Fibroblast of peridontal ligament (primary cell): ENCODE data around the gene MED16.

Experiments
- DNase-seq: peaks from one replicate; pipeline ENCODE4 v3.0.0-alpha.2; 2010; ENCODE audit errors: extremely low read depth

MED16 gene

GRCh38 chr19:892894-893689 lies at the start of gene MED16, which contains the start of gene RNU6-9:
TSS of gene MED16 (minus strand) at chr19:893187. CDS start at chr19:891131, 2,056 bp downstream.
TSS of gene RNU6-9 (plus strand) at chr19:893484.
- peak; percentile 93 for DNase-seq

GRCh38 chr19:942133-942645 lies 49.2 kb upstream of the MED16 start:
- no peak for DNase-seq

- no peak for DNase-seq
Measured at GRCh38 chr19:941292-942132, 48.5 kb upstream of the MED16 start.

GRCh38 chr19:940591-941291 lies 47.8 kb upstream of the MED16 start:
- no peak for DNase-seq

GRCh38 chr19:939922-940321 lies 46.9 kb upstream of the MED16 start:
- DNase-seq: no peak

GRCh38 chr19:939439-939838 lies 46.5 kb upstream of the MED16 start:
- no peak for DNase-seq

- no peak for DNase-seq
Measured at GRCh38 chr19:938233-938923, 45.4 kb upstream of the MED16 start.

GRCh38 chr19:937259-937694 lies 44.3 kb upstream of the MED16 start:
- no peak for DNase-seq

GRCh38 chr19:936175-936546 lies 43.2 kb upstream of the MED16 start:
- DNase-seq: no peak

GRCh38 chr19:934865-935479 lies 42.0 kb upstream of the MED16 start:
- no peak for DNase-seq

- no peak for DNase-seq
Measured at GRCh38 chr19:934197-934840, 41.3 kb upstream of the MED16 start.

GRCh38 chr19:933553-933882 lies 40.5 kb upstream of the MED16 start:
- no peak for DNase-seq

GRCh38 chr19:932648-933552 lies 39.9 kb upstream of the MED16 start:
- DNase-seq: peak; percentile 89

GRCh38 chr19:931860-932647 lies 39.1 kb upstream of the MED16 start:
- no peak for DNase-seq

- no peak for DNase-seq
Measured at GRCh38 chr19:929891-930258, 36.9 kb upstream of the MED16 start.

- no peak for DNase-seq
Measured at GRCh38 chr19:929203-929890, 36.4 kb upstream of the MED16 start.

- no peak for DNase-seq
Measured at GRCh38 chr19:928471-929202, 35.6 kb upstream of the MED16 start.
